Fibroblast of the aortic adventitia (primary cell): ENCODE data around the gene COA7. TPM values are rescaled to one million over a fixed set of nuclear protein-coding genes. Genes with fewer than 3 reads are reported as not detected.
"Not testable (repeated sequence)": the region's sequence is repeated elsewhere in the genome, so short reads cannot be mapped to it uniquely, and the experiment has no call there.

Source experiments
- DNase-seq: peaks from one replicate; pipeline ENCODE4 v3.0.0-alpha.2; 2010; ENCODE audit warnings: low read depth
- H3K4me3 ChIP-seq: 2 replicates; pipeline ENCODE4 v1.5.1; 2011; ENCODE audit warnings: low read depth, mild to moderate bottlenecking, control low read depth, low read length, moderate library complexity
- total RNA-seq: library from RNA; depleted of rRNA; stranded (reverse); fragments of >200 nt; gene quantifications from 2 replicates; pipeline ENCODE4 v1.2.3, GENCODE V29; 2012; ENCODE audit warnings: low replicate concordance
- TF ChIP-seq, protein P1 (sequence below): IDR thresholded peaks from 2 replicates; pipeline ENCODE4 v1.5.1; 2011; ENCODE audit warnings: mild to moderate bottlenecking, low read length, control low read depth, inconsistent platforms; ENCODE audit not compliant: insufficient read depth

Gene COA7
- total RNA-seq, 1 donor, result 15.7 TPM

DNA sequence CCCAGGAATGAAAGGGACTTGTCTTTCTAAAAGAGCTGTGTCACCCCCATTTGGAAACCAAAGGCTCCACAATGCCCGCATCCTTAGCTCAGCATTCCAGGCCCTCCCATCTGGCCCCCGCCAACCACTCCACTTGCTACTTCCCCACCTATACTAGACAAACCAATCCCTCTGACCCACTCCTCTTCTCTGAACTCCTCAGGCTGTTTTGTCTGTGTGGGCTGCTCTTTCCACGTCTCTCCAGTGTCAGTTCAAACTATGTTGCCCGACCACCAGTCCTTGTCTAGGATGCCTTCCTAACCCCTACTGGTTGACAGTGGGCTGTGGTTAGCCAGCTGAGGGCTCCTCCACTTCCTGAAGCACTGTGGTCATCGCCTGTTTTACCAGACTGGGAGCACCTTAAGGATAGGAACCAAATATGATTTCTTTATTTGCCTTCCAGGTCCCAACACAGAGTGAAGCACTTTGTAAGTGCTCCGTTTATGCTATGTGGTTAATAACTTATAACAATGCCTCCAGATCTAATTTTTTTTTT, 8.1 kb upstream of the COA7 start:
- DNase-seq, result no peak
- H3K4me3 ChIP-seq, result no peak overlapping the region
- TF ChIP-seq, protein P1, sequence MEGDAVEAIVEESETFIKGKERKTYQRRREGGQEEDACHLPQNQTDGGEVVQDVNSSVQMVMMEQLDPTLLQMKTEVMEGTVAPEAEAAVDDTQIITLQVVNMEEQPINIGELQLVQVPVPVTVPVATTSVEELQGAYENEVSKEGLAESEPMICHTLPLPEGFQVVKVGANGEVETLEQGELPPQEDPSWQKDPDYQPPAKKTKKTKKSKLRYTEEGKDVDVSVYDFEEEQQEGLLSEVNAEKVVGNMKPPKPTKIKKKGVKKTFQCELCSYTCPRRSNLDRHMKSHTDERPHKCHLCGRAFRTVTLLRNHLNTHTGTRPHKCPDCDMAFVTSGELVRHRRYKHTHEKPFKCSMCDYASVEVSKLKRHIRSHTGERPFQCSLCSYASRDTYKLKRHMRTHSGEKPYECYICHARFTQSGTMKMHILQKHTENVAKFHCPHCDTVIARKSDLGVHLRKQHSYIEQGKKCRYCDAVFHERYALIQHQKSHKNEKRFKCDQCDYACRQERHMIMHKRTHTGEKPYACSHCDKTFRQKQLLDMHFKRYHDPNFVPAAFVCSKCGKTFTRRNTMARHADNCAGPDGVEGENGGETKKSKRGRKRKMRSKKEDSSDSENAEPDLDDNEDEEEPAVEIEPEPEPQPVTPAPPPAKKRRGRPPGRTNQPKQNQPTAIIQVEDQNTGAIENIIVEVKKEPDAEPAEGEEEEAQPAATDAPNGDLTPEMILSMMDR, result no peak

- DNase-seq, result peak; percentile 81
- peak overlapping the region; percentile 66 for H3K4me3 ChIP-seq
- TF ChIP-seq, protein P1, result no peak
These were observed 5.0 kb upstream of the COA7 start for GRCh38 chr1:52702886-52703787.

- no peak for DNase-seq
- TF ChIP-seq, protein P1, result no peak
- H3K4me3 ChIP-seq, result no peak overlapping the region
These were observed 2.5 kb downstream of the COA7 start for GRCh38 chr1:52695627-52696026.

- no peak for DNase-seq
- TF ChIP-seq, protein P1, result no peak
- no peak overlapping the region for H3K4me3 ChIP-seq
These were observed 4.3 kb downstream of the COA7 start for GRCh38 chr1:52693843-52694242.

DNA sequence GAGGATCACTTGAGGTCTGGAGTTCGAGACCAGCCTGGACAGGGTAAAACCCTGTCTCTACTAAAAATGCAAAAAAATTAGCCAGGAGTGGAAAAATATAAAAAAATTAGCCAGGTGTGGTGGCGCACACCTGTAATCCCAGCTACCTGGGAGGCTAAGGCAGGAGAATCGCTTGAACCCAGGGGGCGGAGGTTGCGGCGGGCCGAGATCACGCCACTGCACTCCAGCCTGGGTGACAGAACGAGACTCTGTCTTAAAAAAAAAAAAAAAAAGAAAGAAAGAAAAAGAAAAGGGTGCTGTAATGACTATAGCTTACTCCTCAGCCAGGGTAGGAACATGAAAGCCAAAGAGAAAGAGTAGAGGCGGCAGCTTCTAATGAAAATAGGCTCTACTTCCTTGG, 4.8 kb downstream of the COA7 start:
- not testable (repeated sequence) for DNase-seq, H3K4me3 ChIP-seq

GRCh38 chr1:52692697-52693096, 5.5 kb downstream of the COA7 start:
- no peak for DNase-seq
- no peak overlapping the region for H3K4me3 ChIP-seq
- TF ChIP-seq, protein P1, result no peak

DNA sequence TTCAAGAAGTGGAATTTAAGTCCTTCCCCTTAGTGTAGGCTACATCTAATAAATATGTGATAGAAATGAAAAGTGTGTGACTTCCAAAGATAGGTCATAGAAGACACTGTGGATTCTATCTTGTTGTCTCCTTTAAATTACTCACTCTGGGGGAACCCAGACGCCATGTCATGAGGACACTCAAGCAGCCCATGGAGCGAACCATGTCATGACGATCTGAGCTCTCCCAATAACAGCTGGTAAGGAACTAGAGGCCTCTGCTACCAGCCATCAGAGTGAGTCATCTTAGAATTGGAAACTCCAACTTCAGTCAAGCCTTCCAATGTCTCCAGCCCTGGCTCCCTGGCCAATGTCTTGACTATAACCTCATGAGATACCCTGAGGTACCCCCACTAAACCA, 6.3 kb downstream of the COA7 start:
- TF ChIP-seq, protein P1, result no peak
- H3K4me3 ChIP-seq, result no peak overlapping the region
- DNase-seq, result no peak
